Measurements from ENCODE around the gene ERC2. TPM values are rescaled to one million over a fixed set of nuclear protein-coding genes. Genes with fewer than 3 reads are reported as not detected.

The ERC2 gene
- total and polyA plus RNA-seq, 2 of the 13 experiments (the other 11 are each of a cell fraction or from before 2014, with no cell fraction given): 0.16 to 0.22 TPM

DNA sequence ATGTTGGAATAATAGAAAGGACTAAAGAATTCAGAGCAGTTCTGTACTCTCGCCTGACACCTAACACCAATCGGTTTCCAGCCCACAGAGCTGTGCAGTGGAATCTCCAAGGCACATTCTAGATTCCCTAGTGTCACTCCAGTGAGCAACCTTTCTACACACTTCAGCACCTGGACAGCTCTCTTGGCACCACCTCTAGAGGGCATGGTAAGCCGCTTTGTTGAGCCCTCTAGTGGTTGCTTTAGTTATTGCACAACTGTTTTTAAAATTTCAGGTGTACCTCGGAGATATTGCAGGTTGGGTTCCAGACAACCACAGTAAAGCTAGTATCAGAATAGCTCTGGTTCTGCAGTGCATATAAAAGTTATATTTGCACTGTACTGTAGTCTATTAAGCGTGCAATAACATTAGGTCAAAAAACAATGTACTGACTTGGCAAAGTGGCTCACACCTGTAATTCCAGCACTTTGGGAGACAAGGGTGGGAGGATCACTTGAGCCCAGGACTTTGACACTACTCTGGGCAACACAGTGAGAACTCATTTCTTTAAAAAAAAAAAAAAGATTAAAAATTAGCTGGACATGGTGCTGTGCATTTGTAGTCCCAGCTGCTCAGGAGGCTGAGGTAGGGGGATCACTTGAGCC, 26.5 kb upstream of the ERC2 start (continued):
- TF ChIP-seq BHLHE40 (IDR thresholded peaks at IDR 0.05; ENCODE audit: low read length) (no peak), DPF2 (CRISPR knock-in tag; IDR thresholded peaks at IDR 0.05; ENCODE audit: borderline replicate concordance, low read depth) (no peak), RBAK (CRISPR knock-in tag; IDR thresholded peaks at IDR 0.05) (no peak), HHEX (CRISPR knock-in tag; IDR thresholded peaks at IDR 0.05) (no peak), POLR2G (IDR thresholded peaks at IDR 0.05; ENCODE audit: low read depth, low read length) (no peak), NCOA1 (CRISPR knock-in tag; IDR thresholded peaks at IDR 0.05) (no peak), ZNF225 (CRISPR knock-in tag; IDR thresholded peaks at IDR 0.05) (no peak; the same call in 1 of the 2 replicates), TARDBP (CRISPR knock-in tag; IDR thresholded peaks at IDR 0.05) (peak; percentile 66; the same call in 1 of the 2 replicates), EP300 (IDR thresholded peaks at IDR 0.05; ENCODE audit: low read depth in 2 of 2, low read length in 2 of 2) (peak in 1 of 2 experiments; percentile 10; a peak in 1 of 4 replicates), EP300 (CRISPR knock-in tag; IDR thresholded peaks at IDR 0.05; ENCODE audit: borderline replicate concordance) (no peak), CCAR2 (optimal IDR thresholded peaks at IDR 0.05; ENCODE audit: low read depth, low read length) (no peak), ZNF234 (CRISPR knock-in tag; conservative IDR thresholded peaks at IDR 0.05) (no peak)
- TF ChIP-seq, protein P1, sequence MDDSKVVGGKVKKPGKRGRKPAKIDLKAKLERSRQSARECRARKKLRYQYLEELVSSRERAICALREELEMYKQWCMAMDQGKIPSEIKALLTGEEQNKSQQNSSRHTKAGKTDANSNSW (CRISPR knock-in tag; IDR thresholded peaks at IDR 0.05; ENCODE audit: borderline replicate concordance): peak; percentile 67; the same call in 1 of the 2 replicates
- TF ChIP-seq, protein P2, sequence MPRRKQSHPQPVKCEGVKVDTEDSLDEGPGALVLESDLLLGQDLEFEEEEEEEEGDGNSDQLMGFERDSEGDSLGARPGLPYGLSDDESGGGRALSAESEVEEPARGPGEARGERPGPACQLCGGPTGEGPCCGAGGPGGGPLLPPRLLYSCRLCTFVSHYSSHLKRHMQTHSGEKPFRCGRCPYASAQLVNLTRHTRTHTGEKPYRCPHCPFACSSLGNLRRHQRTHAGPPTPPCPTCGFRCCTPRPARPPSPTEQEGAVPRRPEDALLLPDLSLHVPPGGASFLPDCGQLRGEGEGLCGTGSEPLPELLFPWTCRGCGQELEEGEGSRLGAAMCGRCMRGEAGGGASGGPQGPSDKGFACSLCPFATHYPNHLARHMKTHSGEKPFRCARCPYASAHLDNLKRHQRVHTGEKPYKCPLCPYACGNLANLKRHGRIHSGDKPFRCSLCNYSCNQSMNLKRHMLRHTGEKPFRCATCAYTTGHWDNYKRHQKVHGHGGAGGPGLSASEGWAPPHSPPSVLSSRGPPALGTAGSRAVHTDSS (CRISPR knock-in tag; conservative IDR thresholded peaks at IDR 0.05): no peak
- TF ChIP-seq, protein P3, sequence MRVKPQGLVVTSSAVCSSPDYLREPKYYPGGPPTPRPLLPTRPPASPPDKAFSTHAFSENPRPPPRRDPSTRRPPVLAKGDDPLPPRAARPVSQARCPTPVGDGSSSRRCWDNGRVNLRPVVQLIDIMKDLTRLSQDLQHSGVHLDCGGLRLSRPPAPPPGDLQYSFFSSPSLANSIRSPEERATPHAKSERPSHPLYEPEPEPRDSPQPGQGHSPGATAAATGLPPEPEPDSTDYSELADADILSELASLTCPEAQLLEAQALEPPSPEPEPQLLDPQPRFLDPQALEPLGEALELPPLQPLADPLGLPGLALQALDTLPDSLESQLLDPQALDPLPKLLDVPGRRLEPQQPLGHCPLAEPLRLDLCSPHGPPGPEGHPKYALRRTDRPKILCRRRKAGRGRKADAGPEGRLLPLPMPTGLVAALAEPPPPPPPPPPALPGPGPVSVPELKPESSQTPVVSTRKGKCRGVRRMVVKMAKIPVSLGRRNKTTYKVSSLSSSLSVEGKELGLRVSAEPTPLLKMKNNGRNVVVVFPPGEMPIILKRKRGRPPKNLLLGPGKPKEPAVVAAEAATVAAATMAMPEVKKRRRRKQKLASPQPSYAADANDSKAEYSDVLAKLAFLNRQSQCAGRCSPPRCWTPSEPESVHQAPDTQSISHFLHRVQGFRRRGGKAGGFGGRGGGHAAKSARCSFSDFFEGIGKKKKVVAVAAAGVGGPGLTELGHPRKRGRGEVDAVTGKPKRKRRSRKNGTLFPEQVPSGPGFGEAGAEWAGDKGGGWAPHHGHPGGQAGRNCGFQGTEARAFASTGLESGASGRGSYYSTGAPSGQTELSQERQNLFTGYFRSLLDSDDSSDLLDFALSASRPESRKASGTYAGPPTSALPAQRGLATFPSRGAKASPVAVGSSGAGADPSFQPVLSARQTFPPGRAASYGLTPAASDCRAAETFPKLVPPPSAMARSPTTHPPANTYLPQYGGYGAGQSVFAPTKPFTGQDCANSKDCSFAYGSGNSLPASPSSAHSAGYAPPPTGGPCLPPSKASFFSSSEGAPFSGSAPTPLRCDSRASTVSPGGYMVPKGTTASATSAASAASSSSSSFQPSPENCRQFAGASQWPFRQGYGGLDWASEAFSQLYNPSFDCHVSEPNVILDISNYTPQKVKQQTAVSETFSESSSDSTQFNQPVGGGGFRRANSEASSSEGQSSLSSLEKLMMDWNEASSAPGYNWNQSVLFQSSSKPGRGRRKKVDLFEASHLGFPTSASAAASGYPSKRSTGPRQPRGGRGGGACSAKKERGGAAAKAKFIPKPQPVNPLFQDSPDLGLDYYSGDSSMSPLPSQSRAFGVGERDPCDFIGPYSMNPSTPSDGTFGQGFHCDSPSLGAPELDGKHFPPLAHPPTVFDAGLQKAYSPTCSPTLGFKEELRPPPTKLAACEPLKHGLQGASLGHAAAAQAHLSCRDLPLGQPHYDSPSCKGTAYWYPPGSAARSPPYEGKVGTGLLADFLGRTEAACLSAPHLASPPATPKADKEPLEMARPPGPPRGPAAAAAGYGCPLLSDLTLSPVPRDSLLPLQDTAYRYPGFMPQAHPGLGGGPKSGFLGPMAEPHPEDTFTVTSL (CRISPR knock-in tag; IDR thresholded peaks at IDR 0.05; ENCODE audit: borderline replicate concordance): no peak
- TF ChIP-seq, protein P4, sequence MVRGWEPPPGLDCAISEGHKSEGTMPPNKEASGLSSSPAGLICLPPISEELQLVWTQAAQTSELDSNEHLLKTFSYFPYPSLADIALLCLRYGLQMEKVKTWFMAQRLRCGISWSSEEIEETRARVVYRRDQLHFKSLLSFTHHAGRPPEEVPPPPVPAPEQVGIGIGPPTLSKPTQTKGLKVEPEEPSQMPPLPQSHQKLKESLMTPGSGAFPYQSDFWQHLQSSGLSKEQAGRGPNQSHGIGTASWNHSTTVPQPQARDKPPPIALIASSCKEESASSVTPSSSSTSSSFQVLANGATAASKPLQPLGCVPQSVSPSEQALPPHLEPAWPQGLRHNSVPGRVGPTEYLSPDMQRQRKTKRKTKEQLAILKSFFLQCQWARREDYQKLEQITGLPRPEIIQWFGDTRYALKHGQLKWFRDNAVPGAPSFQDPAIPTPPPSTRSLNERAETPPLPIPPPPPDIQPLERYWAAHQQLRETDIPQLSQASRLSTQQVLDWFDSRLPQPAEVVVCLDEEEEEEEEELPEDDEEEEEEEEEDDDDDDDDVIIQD (CRISPR knock-in tag; IDR thresholded peaks at IDR 0.05; ENCODE audit: low read depth): peak; percentile 75; the same call in 1 of the 2 replicates
- TF ChIP-seq, protein P5, sequence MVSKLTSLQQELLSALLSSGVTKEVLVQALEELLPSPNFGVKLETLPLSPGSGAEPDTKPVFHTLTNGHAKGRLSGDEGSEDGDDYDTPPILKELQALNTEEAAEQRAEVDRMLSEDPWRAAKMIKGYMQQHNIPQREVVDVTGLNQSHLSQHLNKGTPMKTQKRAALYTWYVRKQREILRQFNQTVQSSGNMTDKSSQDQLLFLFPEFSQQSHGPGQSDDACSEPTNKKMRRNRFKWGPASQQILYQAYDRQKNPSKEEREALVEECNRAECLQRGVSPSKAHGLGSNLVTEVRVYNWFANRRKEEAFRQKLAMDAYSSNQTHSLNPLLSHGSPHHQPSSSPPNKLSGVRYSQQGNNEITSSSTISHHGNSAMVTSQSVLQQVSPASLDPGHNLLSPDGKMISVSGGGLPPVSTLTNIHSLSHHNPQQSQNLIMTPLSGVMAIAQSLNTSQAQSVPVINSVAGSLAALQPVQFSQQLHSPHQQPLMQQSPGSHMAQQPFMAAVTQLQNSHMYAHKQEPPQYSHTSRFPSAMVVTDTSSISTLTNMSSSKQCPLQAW (CRISPR knock-in tag; IDR thresholded peaks at IDR 0.05): peak; percentile 57; the same call in 1 of the 2 replicates
